DND-41 (cell line): Measurements from ENCODE around the gene ORAI2.

Experiments
- CTCF ChIP-seq: IDR thresholded peaks from 2 replicates; pipeline ENCODE4 v1.5.1; 2012; ENCODE audit warnings: borderline replicate concordance, low read length, moderate library complexity, mild to moderate bottlenecking; ENCODE audit not compliant: poor library complexity, severe bottlenecking; ENCODE audit errors: extremely low read depth
- EZH2 ChIP-seq: IDR thresholded peaks from 3 replicates; pipeline ENCODE4 v1.6.1; 2012; ENCODE audit warnings: borderline replicate concordance, low read depth, mild to moderate bottlenecking, moderate library complexity, low read length, inconsistent platforms; ENCODE audit not compliant: severe bottlenecking

DNA sequence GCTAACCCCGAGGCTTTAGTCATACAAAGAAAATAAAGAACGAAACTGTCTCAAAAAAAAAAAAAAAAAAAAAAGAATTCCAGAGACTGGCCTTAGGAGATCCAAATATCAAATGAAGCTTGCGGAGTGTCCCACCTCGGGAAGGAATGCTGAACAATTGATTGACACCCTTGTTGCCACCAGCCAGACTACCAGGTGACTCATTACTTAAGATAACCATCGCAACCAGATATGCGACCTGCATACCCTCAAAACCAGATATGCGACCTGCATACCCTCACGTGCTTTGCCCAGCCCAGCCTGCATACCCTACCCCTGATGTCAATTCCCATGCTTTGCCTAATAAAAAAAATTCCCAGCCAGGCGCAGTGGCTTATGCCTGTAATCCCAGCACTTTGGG lies 39.9 kb upstream of the ORAI2 start:
- no peak for TF ChIP-seq CTCF
- TF ChIP-seq EZH2: no peak
